GM21737 (cell line): ENCODE data around the gene PLEKHA7.

Experiments
- ATAC-seq: cut with Tn5 transposase; IDR thresholded peaks from one replicate; pipeline ENCODE4 v1.9.1; 2021; ENCODE audit warnings: mild to moderate bottlenecking, moderate library complexity; ENCODE audit not compliant: unreplicated experiment

PLEKHA7 gene

DNA sequence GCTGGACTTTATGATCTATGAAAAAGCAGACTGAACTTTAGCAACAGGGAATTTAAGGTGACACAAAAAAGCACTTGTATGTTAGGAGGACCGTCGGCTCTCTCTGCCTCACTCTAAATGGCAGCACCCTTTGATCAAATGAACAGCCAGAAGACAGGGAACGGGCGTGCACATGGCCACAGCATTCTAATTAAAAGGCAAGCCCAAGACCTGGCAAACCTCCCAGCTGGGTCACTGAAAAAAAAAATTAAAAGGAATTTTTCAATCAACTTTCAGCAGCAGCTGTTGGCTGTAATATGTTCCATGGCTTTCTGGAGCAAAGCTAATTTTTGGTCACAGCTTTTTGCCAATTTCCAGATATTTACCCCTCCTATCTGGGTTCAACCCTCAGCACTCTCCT is 159.2 kb downstream of the PLEKHA7 start:
- ATAC-seq: no peak

- ATAC-seq: no peak
Observed at GRCh38 chr11:16853859-16854258, 160.4 kb downstream of the PLEKHA7 start.

- no peak for ATAC-seq
Observed at GRCh38 chr11:16853266-16853665, 160.9 kb downstream of the PLEKHA7 start.

DNA sequence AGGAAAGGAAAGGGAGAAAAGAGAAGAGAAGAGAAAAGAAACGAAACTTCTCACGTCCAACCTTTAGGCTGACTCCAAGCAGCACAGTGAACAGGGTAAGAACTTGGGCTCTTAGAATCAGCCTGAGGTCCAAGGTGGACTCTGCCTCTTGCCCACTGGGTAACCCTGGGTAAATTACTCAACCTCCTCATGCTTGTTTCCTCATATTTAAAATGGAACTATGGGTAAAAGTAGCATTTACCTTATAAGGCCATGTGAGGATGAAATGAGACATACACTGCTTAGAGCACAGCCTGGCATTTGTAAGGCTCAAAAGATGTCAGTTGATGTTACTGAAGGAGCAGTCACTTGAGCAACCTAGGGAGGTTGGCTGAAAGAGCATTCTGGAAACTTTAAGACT is 167.9 kb downstream of the PLEKHA7 start:
- no peak for ATAC-seq

- no peak for ATAC-seq
Observed at GRCh38 chr11:16844268-16844771, 169.9 kb downstream of the PLEKHA7 start.

DNA sequence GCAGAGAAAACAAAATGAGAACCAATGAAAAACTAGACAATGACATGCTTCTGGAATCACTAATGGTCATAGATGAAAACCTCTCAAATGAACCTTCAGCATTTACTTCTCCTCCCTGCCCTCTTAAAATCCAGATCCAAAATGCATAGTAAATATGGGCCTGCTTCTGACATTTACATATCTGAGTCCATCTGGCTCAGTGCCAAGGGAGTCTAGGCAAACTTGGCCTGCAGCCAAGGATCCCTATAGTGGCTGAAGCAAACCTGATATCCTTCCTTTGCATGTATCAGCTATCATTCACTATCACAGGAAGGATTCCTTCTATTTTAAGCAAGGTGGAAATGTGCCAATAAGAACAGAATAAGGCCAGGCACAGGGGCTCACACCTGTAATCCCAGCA is 170.9 kb downstream of the PLEKHA7 start:
- no peak for ATAC-seq

DNA sequence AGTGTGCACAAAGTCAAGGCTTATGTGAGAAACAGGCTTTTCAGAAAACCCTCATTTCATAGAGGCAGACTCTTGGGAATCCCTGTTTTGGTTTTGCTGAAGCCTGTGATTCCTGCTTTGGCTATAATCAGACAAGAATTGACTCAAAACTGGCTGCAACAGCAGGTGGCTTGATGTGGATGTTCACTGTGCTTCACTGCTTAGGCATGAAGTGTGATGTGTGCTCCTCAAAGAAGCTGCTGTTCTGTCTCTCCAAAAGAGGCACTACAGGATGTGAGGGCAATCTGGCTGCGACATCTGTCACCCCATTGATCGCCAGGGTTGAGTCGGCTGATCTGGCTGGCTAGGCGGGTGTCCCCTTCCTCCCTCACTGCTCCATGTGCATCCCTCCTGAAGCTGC is 172.2 kb downstream of the PLEKHA7 start:
- ATAC-seq: no peak

DNA sequence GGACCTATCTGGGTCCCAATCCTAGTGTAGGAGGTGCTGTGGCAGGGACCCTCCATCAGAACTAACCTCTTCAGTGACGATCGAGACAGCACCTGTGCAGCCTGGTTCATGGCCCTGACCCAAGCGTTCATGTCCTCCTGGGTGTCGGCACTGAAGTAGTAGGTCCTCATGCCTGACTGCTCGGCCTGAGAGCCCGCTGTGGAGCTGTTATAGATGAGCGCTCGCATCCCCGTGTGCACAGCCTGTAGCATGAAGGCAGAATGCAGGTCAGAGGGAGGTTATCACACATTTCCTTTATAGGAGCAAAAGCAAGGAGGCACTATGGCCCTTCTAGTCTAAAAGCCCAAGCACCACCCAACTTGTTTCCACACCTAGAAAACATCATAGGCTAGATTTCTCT is 172.7 kb downstream of the PLEKHA7 start:
- ATAC-seq: no peak

DNA sequence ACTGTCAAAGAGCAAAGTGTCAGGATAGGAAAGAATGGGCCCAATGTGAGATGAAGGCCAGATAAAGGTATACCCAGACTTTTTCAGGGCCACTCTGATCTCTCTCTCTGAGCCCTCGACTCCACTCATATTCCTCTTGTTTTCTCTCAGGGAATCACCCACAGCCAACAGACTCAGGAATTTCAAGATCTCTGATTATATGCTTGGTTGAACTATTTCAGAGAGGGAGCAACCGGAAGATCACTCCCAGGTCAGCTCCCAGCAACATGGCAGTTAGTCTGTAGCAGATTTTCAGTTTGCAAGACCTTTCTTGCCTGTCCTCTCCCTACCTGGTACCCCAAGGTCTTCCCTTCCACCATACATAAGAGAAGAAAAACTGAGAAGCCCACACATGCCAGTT is 173.3 kb downstream of the PLEKHA7 start:
- ATAC-seq: no peak

DNA sequence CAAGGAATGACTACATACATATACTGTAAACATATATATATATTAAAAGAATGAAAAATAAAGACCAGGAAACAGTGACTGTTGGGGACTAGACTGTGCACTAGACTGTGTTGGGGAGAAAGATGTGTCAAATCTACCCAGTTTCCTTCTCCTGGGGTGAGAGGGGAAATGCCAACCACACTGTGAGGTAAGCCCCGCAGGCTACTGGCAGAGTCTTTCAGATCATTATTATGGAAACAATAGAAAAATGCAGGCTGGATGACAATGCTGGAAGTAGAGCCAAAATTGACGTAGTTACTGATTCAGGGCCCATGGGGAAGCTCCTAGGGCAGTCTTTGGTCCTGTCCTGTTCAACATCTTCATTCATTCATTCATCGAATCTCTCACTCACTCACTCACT is 174.4 kb downstream of the PLEKHA7 start:
- ATAC-seq: no peak

- ATAC-seq: no peak
Observed at GRCh38 chr11:16834384-16834783, 179.8 kb downstream of the PLEKHA7 start.

DNA sequence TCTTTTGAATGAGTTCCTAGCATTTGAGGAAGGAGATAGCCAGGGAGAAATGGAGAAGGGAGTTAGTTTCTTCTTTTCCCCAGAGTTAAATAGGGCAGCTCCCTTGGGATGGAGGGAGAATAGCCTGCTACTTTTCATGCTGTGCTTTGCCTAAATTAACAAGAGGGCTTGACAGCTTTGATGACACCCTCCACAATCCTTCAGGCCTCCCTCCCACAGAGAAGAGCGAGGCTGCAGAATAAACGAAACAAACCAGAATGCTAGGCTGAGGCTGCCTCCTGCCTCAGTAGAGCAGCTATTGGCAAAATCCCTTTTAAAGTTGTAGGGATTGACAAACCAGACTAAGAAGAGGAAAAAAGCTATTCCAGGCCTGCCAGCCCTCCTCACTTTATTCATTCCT is 181.2 kb downstream of the PLEKHA7 start:
- ATAC-seq: no peak

GRCh38 chr11:16832193-16832539 is 182.0 kb downstream of the PLEKHA7 start:
- no peak for ATAC-seq

DNA sequence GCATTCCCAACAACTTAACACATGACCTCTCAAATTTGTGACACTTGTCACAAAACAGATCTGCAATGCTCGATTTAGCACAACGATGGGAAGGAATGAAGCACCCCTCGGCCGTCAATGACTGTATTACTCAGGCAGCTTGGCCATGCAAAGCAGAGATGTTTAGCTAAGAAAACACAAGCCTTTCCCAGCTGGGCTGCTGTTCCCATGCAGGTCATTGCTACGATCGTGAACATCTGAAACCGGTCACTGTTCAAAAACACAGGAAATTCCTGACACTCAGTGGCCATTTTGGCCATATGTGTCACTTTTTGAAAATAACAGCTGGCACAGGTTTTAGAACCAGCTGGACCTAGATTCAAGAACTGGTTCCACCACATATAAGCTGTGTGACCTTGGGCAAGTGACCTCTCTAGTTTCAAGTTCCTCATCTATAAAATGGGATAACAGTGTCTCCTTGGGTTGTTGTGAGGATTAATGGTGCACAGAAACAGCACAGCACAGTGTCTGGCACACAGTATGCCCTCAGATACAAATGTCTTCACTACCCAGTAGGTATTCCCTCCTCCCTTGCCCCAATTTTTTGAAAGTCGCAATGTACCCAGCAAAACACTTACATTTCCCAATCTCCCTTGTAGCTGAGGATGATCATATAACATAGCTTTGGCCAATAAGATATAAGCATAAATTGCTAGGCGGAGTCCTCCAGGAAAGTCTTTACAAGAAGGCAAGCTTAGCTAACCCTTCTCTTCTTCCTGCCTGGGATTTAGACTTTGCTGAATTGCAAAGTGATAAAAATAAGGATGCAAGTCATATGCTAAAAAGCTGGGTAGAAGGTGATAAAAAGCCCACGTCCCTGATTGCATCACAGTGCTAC is 182.7 kb downstream of the PLEKHA7 start:
- ATAC-seq: no peak

GRCh38 chr11:16827139-16827538 is 187.1 kb downstream of the PLEKHA7 start:
- ATAC-seq: no peak

DNA sequence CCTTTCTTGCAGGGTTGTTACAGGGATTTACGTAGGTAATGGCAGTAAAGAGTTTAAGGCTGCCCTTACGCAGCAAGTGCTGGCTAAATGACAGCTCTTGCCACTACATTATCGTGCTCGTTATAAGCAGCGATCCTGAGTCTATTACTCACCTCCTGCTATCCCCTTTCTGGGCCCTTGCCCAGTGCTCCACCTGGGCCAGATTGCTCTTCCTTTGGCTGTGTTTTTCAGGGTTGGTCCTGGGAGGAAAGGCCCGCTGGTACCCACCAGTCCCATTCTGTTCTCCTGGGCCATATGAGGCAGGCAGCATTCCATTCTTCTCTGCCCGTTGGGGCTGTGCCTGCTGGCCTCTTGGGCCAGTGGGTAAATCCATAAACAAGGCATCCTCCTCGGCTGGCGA is 188.2 kb downstream of the PLEKHA7 start:
- ATAC-seq: no peak

GRCh38 chr11:16825101-16825500 is 189.1 kb downstream of the PLEKHA7 start:
- no peak for ATAC-seq

- ATAC-seq: peak; percentile 86
Observed at GRCh38 chr11:16820324-16821092, 193.7 kb downstream of the PLEKHA7 start.

DNA sequence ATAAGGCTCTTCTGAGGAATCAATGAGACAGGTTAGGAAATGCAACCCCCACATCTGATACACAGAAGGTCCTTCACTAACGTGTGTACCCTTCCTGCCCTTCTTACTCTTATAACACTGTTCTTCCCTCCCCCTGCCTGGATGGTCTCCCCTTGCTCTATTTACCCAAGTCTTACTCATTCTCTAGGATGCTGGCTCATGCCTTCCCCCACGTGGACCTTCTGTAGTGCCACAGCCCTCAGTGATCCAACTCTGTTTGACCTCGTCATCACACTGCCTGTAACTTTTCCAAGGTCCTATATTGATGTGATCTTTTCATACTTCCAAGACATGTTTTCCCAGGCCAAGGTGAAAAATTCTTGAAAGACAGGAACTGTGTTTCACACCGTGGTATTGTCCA is 195.9 kb downstream of the PLEKHA7 start:
- ATAC-seq: no peak

DNA sequence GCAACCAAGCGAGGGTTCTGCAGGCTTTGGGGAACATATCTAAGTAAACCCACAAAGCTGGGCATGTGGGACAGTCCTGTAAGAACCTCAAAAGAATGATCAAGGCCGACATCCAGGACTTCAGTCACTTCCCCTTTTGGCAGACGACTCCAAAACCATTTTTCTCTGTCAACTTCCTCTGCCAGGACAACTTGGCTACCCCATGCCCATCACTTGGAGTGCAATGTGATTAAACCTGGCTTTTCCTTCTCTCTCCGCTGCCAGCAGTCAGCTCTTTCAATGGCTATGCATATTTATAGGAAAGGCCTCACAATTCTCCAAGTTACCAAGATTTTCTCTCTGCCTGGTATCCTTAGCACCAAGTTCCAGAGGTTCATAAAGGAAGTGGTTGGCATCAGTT is 196.9 kb downstream of the PLEKHA7 start:
- ATAC-seq: no peak

- ATAC-seq: no peak
Observed at GRCh38 chr11:16816358-16817270, 197.6 kb downstream of the PLEKHA7 start.
